SK-N-SH treated with all-trans-retinoic acid at 6 μM for 48 hours (cell line): ENCODE measurements around the gene LPIN2.

Experiments
- ATAC-seq: fragments of 200-7000 bp; cut with Tn5 transposase; 3 replicates; pipeline ENCODE4 v1.9.1; 2020; ENCODE audit warnings: mild to moderate bottlenecking, moderate library complexity
- ARNTL ChIP-seq: fragments of 450-650 bp; formaldehyde crosslinking; IDR thresholded peaks from 2 replicates; pipeline ENCODE4 v1.5.0; 2020; ENCODE audit warnings: low read depth, mild to moderate bottlenecking, moderate library complexity, borderline replicate concordance
- BACH2 ChIP-seq: fragments of 250-450 bp; sonication (Bioruptor Pico); IDR thresholded peaks from 2 replicates; pipeline ENCODE4 v1.9.0; 2021; ENCODE audit warnings: mild to moderate bottlenecking, borderline replicate concordance
- CREB5 ChIP-seq: fragments of 250-450 bp; sonication (Bioruptor Pico); IDR thresholded peaks from 2 replicates; pipeline ENCODE4 v1.5.1; 2020; ENCODE audit warnings: low read depth, mild to moderate bottlenecking, moderate library complexity
- CSDC2 ChIP-seq: fragments of 250-450 bp; sonication (Bioruptor Pico); IDR thresholded peaks from 2 replicates; pipeline ENCODE4 v1.5.0; 2020; ENCODE audit warnings: mild to moderate bottlenecking, moderate library complexity
- CSRNP3 ChIP-seq: fragments of 250-450 bp; sonication (Bioruptor Pico); IDR thresholded peaks from 2 replicates; pipeline ENCODE4 v1.5.1; 2021; ENCODE audit warnings: mild to moderate bottlenecking, moderate library complexity
- ESRRG ChIP-seq: fragments of 250-450 bp; sonication (Bioruptor Pico); IDR thresholded peaks from 2 replicates; pipeline ENCODE4 v1.6.1; 2021; ENCODE audit warnings: mild to moderate bottlenecking
- GLIS3 ChIP-seq: fragments of 250-450 bp; sonication (Bioruptor Pico); IDR thresholded peaks from 2 replicates; pipeline ENCODE4 v1.5.0; 2020; ENCODE audit warnings: mild to moderate bottlenecking, moderate library complexity
- ISL1 ChIP-seq: fragments of 250-450 bp; sonication (Bioruptor Pico); IDR thresholded peaks from 2 replicates; pipeline ENCODE4 v2.1.2; 2022; ENCODE audit warnings: mild to moderate bottlenecking, moderate library complexity
- OSR1 ChIP-seq: fragments of 250-450 bp; sonication (Bioruptor Pico); IDR thresholded peaks from 2 replicates; pipeline ENCODE4 v1.8.0; 2022; ENCODE audit warnings: moderate library complexity, mild to moderate bottlenecking, inconsistent platforms
- PPARA ChIP-seq: fragments of 250-450 bp; sonication (Bioruptor Pico); IDR thresholded peaks from 2 replicates; pipeline ENCODE4 v1.5.0; 2020; ENCODE audit warnings: mild to moderate bottlenecking, borderline replicate concordance
- RARB ChIP-seq: fragments of 250-450 bp; sonication (Bioruptor Pico); IDR thresholded peaks from 2 replicates; pipeline ENCODE4 v1.8.0; 2021; ENCODE audit warnings: mild to moderate bottlenecking, moderate library complexity
- SNAI2 ChIP-seq: fragments of 250-450 bp; sonication (Bioruptor Pico); IDR thresholded peaks from 2 replicates; pipeline ENCODE4 v1.5.0; 2020; ENCODE audit warnings: mild to moderate bottlenecking, moderate library complexity
- TCF4 ChIP-seq: fragments of 250-450 bp; sonication (Bioruptor Pico); IDR thresholded peaks from 2 replicates; pipeline ENCODE4 v1.8.0; 2021; ENCODE audit warnings: mild to moderate bottlenecking, moderate library complexity, borderline replicate concordance
- TOX ChIP-seq: fragments of 250-450 bp; sonication (Bioruptor Pico); IDR thresholded peaks from 2 replicates; pipeline ENCODE4 v1.8.0; 2021; ENCODE audit warnings: mild to moderate bottlenecking, moderate library complexity, borderline replicate concordance
- TSHZ2 ChIP-seq: fragments of 250-450 bp; sonication (Bioruptor Pico); IDR thresholded peaks from 2 replicates; pipeline ENCODE4 v1.5.0; 2020; ENCODE audit warnings: mild to moderate bottlenecking, moderate library complexity
- ZC3H10 ChIP-seq: fragments of 250-450 bp; sonication (Bioruptor Pico); IDR thresholded peaks from 2 replicates; pipeline ENCODE4 v1.5.1; 2021; ENCODE audit warnings: mild to moderate bottlenecking, moderate library complexity
- ZFP3 ChIP-seq: fragments of 250-450 bp; sonication (Bioruptor Pico); IDR thresholded peaks from 2 replicates; pipeline ENCODE4 v1.5.0; 2020; ENCODE audit warnings: mild to moderate bottlenecking, moderate library complexity
- ZNF565 ChIP-seq: fragments of 450-650 bp; formaldehyde crosslinking; conservative IDR thresholded peaks from 2 replicates; pipeline ENCODE4 v1.5.0; 2020; ENCODE audit warnings: low read depth, mild to moderate bottlenecking, moderate library complexity
- ZNF70 ChIP-seq: fragments of 450-650 bp; formaldehyde crosslinking; IDR thresholded peaks from 2 replicates; pipeline ENCODE4 v1.5.0; 2020; ENCODE audit warnings: mild to moderate bottlenecking, moderate library complexity
- ZNF8 ChIP-seq: fragments of 450-650 bp; formaldehyde crosslinking; IDR thresholded peaks from 2 replicates; pipeline ENCODE4 v1.5.0; 2020; ENCODE audit warnings: mild to moderate bottlenecking, moderate library complexity
- TF ChIP-seq, protein P1 (sequence below): fragments of 250-450 bp; sonication (Bioruptor Pico); IDR thresholded peaks from 2 replicates; pipeline ENCODE4 v1.8.0; 2020; ENCODE audit warnings: mild to moderate bottlenecking, moderate library complexity, borderline replicate concordance

The LPIN2 gene

GRCh38 chr18:2984091-2984490 lies 28.9 kb downstream of the LPIN2 start:
- no peak for ATAC-seq
- TF ChIP-seq, protein P1, sequence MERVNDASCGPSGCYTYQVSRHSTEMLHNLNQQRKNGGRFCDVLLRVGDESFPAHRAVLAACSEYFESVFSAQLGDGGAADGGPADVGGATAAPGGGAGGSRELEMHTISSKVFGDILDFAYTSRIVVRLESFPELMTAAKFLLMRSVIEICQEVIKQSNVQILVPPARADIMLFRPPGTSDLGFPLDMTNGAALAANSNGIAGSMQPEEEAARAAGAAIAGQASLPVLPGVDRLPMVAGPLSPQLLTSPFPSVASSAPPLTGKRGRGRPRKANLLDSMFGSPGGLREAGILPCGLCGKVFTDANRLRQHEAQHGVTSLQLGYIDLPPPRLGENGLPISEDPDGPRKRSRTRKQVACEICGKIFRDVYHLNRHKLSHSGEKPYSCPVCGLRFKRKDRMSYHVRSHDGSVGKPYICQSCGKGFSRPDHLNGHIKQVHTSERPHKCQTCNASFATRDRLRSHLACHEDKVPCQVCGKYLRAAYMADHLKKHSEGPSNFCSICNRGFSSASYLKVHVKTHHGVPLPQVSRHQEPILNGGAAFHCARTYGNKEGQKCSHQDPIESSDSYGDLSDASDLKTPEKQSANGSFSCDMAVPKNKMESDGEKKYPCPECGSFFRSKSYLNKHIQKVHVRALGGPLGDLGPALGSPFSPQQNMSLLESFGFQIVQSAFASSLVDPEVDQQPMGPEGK (CRISPR knock-in tag) = no peak
- TF ChIP-seq CSRNP3 (CRISPR knock-in tag) (no peak), CREB5 (CRISPR knock-in tag) (no peak), ZNF70 (CRISPR knock-in tag) (no peak), TOX (CRISPR knock-in tag) (no peak), ISL1 (CRISPR knock-in tag) (no peak), SNAI2 (CRISPR knock-in tag) (no peak), ZC3H10 (no peak), ARNTL (CRISPR knock-in tag) (no peak), BACH2 (CRISPR knock-in tag) (no peak)

DNA sequence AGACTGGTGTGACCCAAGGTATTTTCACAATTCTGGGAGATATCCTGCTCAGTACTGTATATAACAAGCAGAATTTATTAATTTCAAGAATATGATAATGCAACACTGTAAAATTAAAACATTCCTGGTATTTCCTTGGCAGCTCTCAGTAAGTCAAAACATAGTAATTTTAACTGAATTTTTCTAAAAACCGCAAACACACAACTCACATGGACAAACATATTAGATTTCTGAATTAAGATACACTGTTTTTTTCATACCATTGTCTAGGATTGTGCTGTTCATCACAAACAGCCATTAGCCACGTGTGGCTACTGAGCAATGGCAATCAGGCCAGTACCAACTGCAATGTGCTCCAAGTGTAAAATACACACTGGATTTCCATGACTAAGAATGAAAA lies 29.6 kb downstream of the LPIN2 start:
- TF ChIP-seq ZC3H10 (no peak), TSHZ2 (no peak), CREB5 (CRISPR knock-in tag) (no peak), RARB (CRISPR knock-in tag) (no peak), ZFP3 (CRISPR knock-in tag) (no peak), ESRRG (CRISPR knock-in tag) (no peak), PPARA (no peak)

DNA sequence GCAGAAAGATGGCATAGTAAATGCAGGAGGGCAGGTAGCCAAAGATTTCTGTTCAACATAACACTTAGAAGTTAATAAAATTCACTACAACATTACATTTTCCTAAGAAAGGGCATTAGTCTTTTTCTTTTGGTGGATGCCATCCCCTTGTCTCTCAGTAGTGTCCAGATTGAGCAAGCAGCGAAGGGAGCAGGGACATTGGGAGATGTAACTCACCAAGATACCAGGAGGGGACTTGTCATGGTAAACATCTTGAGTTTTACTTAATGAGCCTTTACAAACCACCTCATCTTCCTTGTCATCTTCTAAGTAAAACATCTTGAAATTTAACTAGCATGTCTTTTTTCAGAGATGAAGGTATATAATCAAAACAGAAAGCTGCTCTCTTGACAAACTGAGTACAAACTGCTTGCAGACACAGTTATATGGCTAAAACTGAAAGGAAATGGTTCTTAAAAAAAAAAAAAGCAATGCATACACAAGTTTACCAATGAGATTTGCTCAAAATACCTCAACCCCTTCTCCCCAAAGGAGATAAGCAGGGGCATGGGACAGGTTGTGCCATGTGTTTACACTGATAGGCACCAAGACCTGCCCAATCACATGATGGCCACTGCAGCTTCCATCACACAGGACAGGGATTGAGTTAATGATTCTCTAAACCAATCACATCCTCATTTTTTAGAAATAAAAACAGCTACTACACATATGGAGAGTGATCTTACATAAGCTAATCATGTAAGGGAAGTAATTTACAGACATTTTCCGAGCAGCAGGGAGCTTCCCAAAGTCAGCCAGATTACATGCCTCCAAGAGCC lies 30.3 kb downstream of the LPIN2 start:
- no peak for TF ChIP-seq CSDC2 (CRISPR knock-in tag)
- no peak for TF ChIP-seq SNAI2 (CRISPR knock-in tag)
- no peak for TF ChIP-seq ZNF8 (CRISPR knock-in tag)
- no peak for TF ChIP-seq OSR1 (CRISPR knock-in tag)
- no peak for TF ChIP-seq TCF4 (CRISPR knock-in tag)
- no peak for TF ChIP-seq ZNF70 (CRISPR knock-in tag)
- TF ChIP-seq PPARA = no peak
- TF ChIP-seq, protein P1 (CRISPR knock-in tag) = no peak
- TF ChIP-seq GLIS3 = no peak
- no peak for TF ChIP-seq ZNF565 (CRISPR knock-in tag)
- no peak for TF ChIP-seq RARB (CRISPR knock-in tag)
- no peak for TF ChIP-seq ISL1 (CRISPR knock-in tag)
- no peak for TF ChIP-seq ZC3H10
- no peak for TF ChIP-seq CSRNP3 (CRISPR knock-in tag)
- TF ChIP-seq ESRRG (CRISPR knock-in tag) = no peak
- TF ChIP-seq TSHZ2 = no peak
- no peak for TF ChIP-seq ZFP3 (CRISPR knock-in tag)
- ATAC-seq = peak; percentile 26; the same call in 2 of the 3 replicates

More for the DNA sequence above, 29.6 kb downstream of the LPIN2 start:
- ATAC-seq = no peak
